CD8-positive, alpha-beta memory T cell (primary cell): ENCODE results near the gene SASS6. TPM values are rescaled to one million over a fixed set of nuclear protein-coding genes. Genes with fewer than 3 reads are reported as not detected.

ENCODE experiments used
- CTCF ChIA-PET: fragments of 350-600 bp; sonication (Branson Sonifier 250); formaldehyde crosslinking; loops from one replicate; lab custom pipeline; 2021; ENCODE audit warnings: antibody characterized with exemption; lab: Charles Lee
- POLR2A ChIA-PET: fragments of 350-600 bp; sonication (Branson Sonifier 250); formaldehyde crosslinking; loops from one replicate; lab custom pipeline; 2021; ENCODE audit warnings: antibody characterized with exemption; lab: Charles Lee
- DNase-seq, 5 donors: peaks; one replicate each; pipeline versions ENCODE4 v3.0.0 to v3.0.0-alpha.2; 2020 to 2022; ENCODE audit warnings: mixed read lengths in 1 of 5
- H3K27ac ChIP-seq: one replicate; pipeline ENCODE4 v1.7.0; 2013; ENCODE audit warnings: low read depth, mild to moderate bottlenecking, low read length, moderate library complexity
- H3K27me3 ChIP-seq: 2 replicates; pipeline ENCODE4 v1.7.0; 2013; ENCODE audit warnings: low read length, mild to moderate bottlenecking; ENCODE audit not compliant: insufficient read depth, poor library complexity, severe bottlenecking
- H3K36me3 ChIP-seq: 2 replicates; pipeline ENCODE4 v1.7.0; 2013; ENCODE audit warnings: mild to moderate bottlenecking, low read length, moderate library complexity; ENCODE audit not compliant: insufficient read depth
- H3K4me1 ChIP-seq: 2 replicates; pipeline ENCODE4 v1.7.0; 2013; ENCODE audit warnings: mild to moderate bottlenecking, low read length, moderate library complexity; ENCODE audit not compliant: insufficient read depth
- H3K4me3 ChIP-seq: 2 replicates; pipeline ENCODE4 v1.7.0; 2013; ENCODE audit warnings: mild to moderate bottlenecking, low read length
- H3K9me3 ChIP-seq: 2 replicates; pipeline ENCODE4 v1.7.0; 2013; ENCODE audit warnings: mild to moderate bottlenecking, low read length
- H3K27ac Mint-ChIP-seq, 8 donors: one replicate each; pipeline ENCODE4 v1.8.0; 2020 to 2021; ENCODE audit warnings: mixed read lengths in 8 of 8, mild to moderate bottlenecking in 6 of 8, inconsistent platforms in 3 of 8, moderate library complexity in 3 of 8
- H3K27me3 Mint-ChIP-seq, 2 donors: one replicate each; pipeline ENCODE4 v1.8.0; 2020 to 2021; ENCODE audit warnings: mixed read lengths in 2 of 2, mild to moderate bottlenecking in 1 of 2, moderate library complexity in 1 of 2
- H3K36me3 Mint-ChIP-seq, 3 donors: one replicate each; pipeline ENCODE4 v1.8.0; 2020 to 2021; ENCODE audit warnings: mixed read lengths in 3 of 3, inconsistent platforms in 1 of 3, mild to moderate bottlenecking in 1 of 3
- H3K4me1 Mint-ChIP-seq, 3 donors: one replicate each; pipeline ENCODE4 v1.8.0; 2020 to 2021; ENCODE audit warnings: mixed read lengths in 3 of 3, inconsistent platforms in 1 of 3, mild to moderate bottlenecking in 1 of 3
- H3K4me3 Mint-ChIP-seq, 7 donors: one replicate each; pipeline ENCODE4 v1.8.0; 2020 to 2021; ENCODE audit warnings: mixed read lengths in 7 of 7, mild to moderate bottlenecking in 6 of 7, moderate library complexity in 4 of 7, inconsistent platforms in 2 of 7
- H3K9me3 Mint-ChIP-seq, 5 donors: one replicate each; pipeline ENCODE4 v1.8.0; 2020 to 2022; ENCODE audit warnings: mixed read lengths in 5 of 5, mild to moderate bottlenecking in 3 of 5, moderate library complexity in 2 of 5, inconsistent platforms in 1 of 5
- polyA plus RNA-seq: library from polyadenylated mRNA; unstranded; fragments of 300-500 nt; fragmentation: Illumina TruSeq; gene quantifications from one replicate; pipeline ENCODE4 v1.2.3, GENCODE V29; 2021
- total RNA-seq, 2 experiments: library from RNA; stranded (reverse); gene quantifications; one replicate each; pipeline ENCODE4 v1.2.3, GENCODE V29; 2021

The SASS6 gene
- total RNA-seq = 10 to 100 TPM; 12.6 to 13.1 TPM
- polyA plus RNA-seq = 2.0 TPM

DNA sequence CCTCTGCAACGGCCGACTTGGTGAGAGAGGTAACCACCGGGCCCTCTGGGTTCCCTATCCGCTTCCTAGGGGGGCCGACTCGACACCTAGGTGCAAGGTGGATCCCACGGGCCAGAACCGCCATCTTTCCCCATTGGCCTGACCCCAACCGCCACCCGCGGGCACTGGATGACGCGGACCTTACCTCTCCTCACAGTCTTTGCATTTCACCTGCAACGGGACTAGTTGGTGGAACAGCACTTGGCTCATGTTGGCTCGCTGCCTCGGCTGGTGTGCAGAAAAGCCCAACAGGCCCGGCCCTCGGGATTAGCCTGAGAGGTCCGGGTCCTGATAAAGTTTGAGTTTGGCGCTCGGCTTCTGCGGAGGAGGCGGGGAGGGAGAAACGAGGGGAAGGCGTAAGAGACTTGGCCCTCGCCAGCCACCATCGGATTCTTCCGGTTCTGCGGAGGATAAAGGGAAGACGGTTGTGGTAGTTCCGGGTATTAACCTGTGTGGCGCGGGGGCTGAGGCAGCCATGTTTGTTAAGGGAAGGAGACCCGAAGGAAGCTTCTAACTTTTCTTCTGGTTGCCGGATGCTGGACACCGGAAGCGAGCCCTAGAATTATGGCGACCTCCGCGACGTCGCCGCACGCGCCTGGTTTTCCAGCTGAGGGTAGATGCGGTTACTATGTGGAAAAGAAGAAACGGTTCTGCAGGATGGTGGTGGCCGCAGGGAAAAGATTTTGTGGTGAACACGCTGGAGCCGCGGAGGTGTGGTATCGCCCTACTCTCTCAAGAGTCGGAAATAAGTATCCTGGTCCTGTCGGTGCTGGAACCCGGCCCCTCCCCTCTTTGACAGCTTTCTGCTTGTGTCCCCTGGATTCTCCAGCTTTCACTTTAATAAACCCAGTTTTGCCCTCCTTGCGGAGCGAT, at the start of gene SASS6, which contains the start of gene TRMT13:
Gene SASS6 (minus strand): TSS at position 365 of the 912 bp plus-strand sequence. CDS start 116 bp downstream, at position 249.
Gene TRMT13 (plus strand): TSS at position 598 of the 912 bp plus-strand sequence. CDS start 6 bp downstream, at position 604.
- POLR2A ChIA-PET = interaction anchor here (0.8 to 1.8 kb wide), 4 partner anchors 90 to 246 kb away, joined by 3 to 7 read pairs (median 4); partner anchors contain the start of gene RTCA
- Mint-ChIP-seq H3K27ac (peak within 1 kb of the TSS; percentile 85 to 99 (median 96)), H3K4me1 (peaks cover 37 to 56% (median 46%) of the 10 kb centered on the region in 3 donors), H3K27me3 (no peaks in the 10 kb centered on the region), H3K9me3 (no peaks in the 10 kb centered on the region), H3K4me3 (peak within 1 kb of the TSS; percentile 95 to 100 (median 98)), H3K36me3 (peaks cover 0 to 26% (median 1%) of the 10 kb centered on the region in 3 donors)
- H3K27me3 ChIP-seq = no peaks in the 10 kb centered on the region
- H3K27ac ChIP-seq = peak within 1 kb of the TSS; percentile 71
- CTCF ChIA-PET = interaction anchor here (0.9 to 1.1 kb wide), 3 partner anchors 102 to 326 kb away, joined by 3 read pairs; partner anchors contain the start of gene SLC35A3
- H3K4me1 ChIP-seq = peaks cover 26% of the 10 kb centered on the region
- peak within 1 kb of the TSS; percentile 98 for H3K4me3 ChIP-seq
- peaks cover 6% of the 10 kb centered on the region for H3K36me3 ChIP-seq
- no peaks in the 10 kb centered on the region for H3K9me3 ChIP-seq
- DNase-seq = peak; percentile 91 to 96 (median 93)

- Mint-ChIP-seq H3K9me3 (no peaks in the 10 kb centered on the region), H3K27me3 (peaks cover 0 to 1% of the 10 kb centered on the region in 2 donors), H3K27ac (peak within 1 kb of the TSS in 2 of 8 donors; percentile 18 to 73), H3K36me3 (peaks cover 0 to 9% (median 0%) of the 10 kb centered on the region in 3 donors), H3K4me1 (no peaks in the 10 kb centered on the region), H3K4me3 (no peak within 1 kb of the TSS)
- CTCF ChIA-PET = no interaction called here
- no peak within 1 kb of the TSS for H3K4me3 ChIP-seq
- H3K9me3 ChIP-seq = no peaks in the 10 kb centered on the region
- POLR2A ChIA-PET = no interaction called here
- no peak within 1 kb of the TSS for H3K27ac ChIP-seq
- no peaks in the 10 kb centered on the region for H3K27me3 ChIP-seq
- no peak for DNase-seq
- H3K4me1 ChIP-seq = no peaks in the 10 kb centered on the region
- no peaks in the 10 kb centered on the region for H3K36me3 ChIP-seq
Observed at GRCh38 chr1:100178091-100178490, 45.4 kb upstream of the SASS6 start, which contains the start of gene LRRC39. LRRC39 (minus strand) TSS chr1:100178256; CDS start chr1:100168516, 9,740 bp downstream.

GRCh38 chr1:100177295-100178041, 44.7 kb upstream of the SASS6 start:
- no peaks in the 10 kb centered on the region for H3K4me1 Mint-ChIP-seq
- no peaks in the 10 kb centered on the region for H3K4me1 ChIP-seq
- no peak overlapping the region for H3K4me3 Mint-ChIP-seq
- peaks cover 0 to 1% of the 10 kb centered on the region in 2 donors for H3K27me3 Mint-ChIP-seq
- no peaks in the 10 kb centered on the region for H3K36me3 ChIP-seq
- CTCF ChIA-PET = no interaction called here
- H3K27ac Mint-ChIP-seq = no peak overlapping the region
- H3K9me3 ChIP-seq = no peaks in the 10 kb centered on the region
- H3K36me3 Mint-ChIP-seq = peaks cover 0 to 9% (median 0%) of the 10 kb centered on the region in 3 donors
- H3K27me3 ChIP-seq = no peaks in the 10 kb centered on the region
- DNase-seq = no peak
- no peak overlapping the region for H3K4me3 ChIP-seq
- H3K9me3 Mint-ChIP-seq = no peaks in the 10 kb centered on the region
- POLR2A ChIA-PET = no interaction called here
- H3K27ac ChIP-seq = no peak overlapping the region

- Mint-ChIP-seq H3K27me3 (peaks cover 4 to 5% of the 10 kb centered on the region in 2 donors), H3K36me3 (peaks cover 0 to 21% (median 2%) of the 10 kb centered on the region in 3 donors), H3K4me1 (no peaks in the 10 kb centered on the region), H3K4me3 (no peak overlapping the region), H3K27ac (no peak overlapping the region), H3K9me3 (no peaks in the 10 kb centered on the region)
- no peak for DNase-seq
- no peaks in the 10 kb centered on the region for H3K9me3 ChIP-seq
- POLR2A ChIA-PET = no interaction called here
- no peaks in the 10 kb centered on the region for H3K36me3 ChIP-seq
- H3K27me3 ChIP-seq = no peaks in the 10 kb centered on the region
- CTCF ChIA-PET = no interaction called here
- no peak overlapping the region for H3K27ac ChIP-seq
- no peak overlapping the region for H3K4me3 ChIP-seq
- H3K4me1 ChIP-seq = no peaks in the 10 kb centered on the region
Observed at GRCh38 chr1:100168051-100168450, 35.3 kb upstream of the SASS6 start.

DNA sequence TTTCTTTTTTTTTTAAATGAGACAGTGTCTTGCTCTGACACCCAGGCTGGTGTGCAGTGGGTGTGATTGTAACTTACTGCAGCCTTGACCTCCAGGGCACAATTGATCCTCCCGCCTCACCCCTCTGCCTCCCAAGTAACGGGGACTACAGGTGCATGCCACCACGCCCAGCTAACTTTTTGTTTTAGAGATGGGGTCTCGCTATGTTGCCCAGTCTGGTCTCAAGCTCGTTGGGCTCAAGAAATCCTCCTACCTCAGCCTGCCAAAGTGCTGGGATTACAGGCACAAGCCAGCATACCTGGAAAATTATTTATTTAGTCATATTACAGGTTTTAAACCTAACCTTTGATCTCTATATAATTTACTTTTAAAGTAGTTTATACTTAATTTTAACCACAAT, 32.0 kb upstream of the SASS6 start:
- no peak overlapping the region for H3K27ac Mint-ChIP-seq
- H3K27me3 ChIP-seq = no peaks in the 10 kb centered on the region
- no peaks in the 10 kb centered on the region for H3K36me3 ChIP-seq
- POLR2A ChIA-PET = no interaction called here
- no peaks in the 10 kb centered on the region for H3K4me1 Mint-ChIP-seq
- no peaks in the 10 kb centered on the region for H3K4me1 ChIP-seq
- peaks cover 0 to 16% (median 2%) of the 10 kb centered on the region in 3 donors for H3K36me3 Mint-ChIP-seq
- H3K4me3 Mint-ChIP-seq = no peak overlapping the region
- H3K4me3 ChIP-seq = no peak overlapping the region
- no peak overlapping the region for H3K27ac ChIP-seq
- peaks cover 0 to 3% of the 10 kb centered on the region in 2 donors for H3K27me3 Mint-ChIP-seq
- H3K9me3 ChIP-seq = no peaks in the 10 kb centered on the region
- CTCF ChIA-PET = no interaction called here
- DNase-seq = no peak
- no peaks in the 10 kb centered on the region for H3K9me3 Mint-ChIP-seq

DNA sequence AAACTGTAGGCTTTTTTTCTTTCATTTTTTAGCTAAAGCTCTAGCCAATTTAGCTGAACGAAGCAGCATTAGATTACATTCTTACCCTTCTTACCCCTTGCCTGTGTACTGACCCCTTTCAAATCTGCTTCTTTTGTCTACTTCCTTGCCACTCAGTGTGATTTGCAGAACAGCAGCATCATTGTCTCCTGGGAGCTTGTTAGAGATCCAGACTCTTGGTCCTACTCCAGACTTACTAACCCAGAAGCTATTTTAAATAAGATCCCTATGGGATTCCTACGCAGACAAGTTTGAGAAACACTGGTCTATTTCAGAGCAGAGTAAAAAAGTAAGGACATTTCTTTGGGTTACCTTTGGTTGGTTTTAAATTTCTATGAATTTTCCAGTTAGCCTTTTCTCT, 31.5 kb upstream of the SASS6 start:
- Mint-ChIP-seq H3K36me3 (peaks cover 0 to 16% (median 2%) of the 10 kb centered on the region in 3 donors), H3K27me3 (peaks cover 0 to 3% of the 10 kb centered on the region in 2 donors), H3K4me1 (no peaks in the 10 kb centered on the region), H3K27ac (no peak overlapping the region), H3K9me3 (no peaks in the 10 kb centered on the region), H3K4me3 (no peak overlapping the region)
- Histone ChIP-seq H3K27ac (no peak overlapping the region), H3K9me3 (no peaks in the 10 kb centered on the region), H3K4me1 (no peaks in the 10 kb centered on the region), H3K36me3 (no peaks in the 10 kb centered on the region), H3K27me3 (no peaks in the 10 kb centered on the region), H3K4me3 (no peak overlapping the region)
- no peak for DNase-seq
- CTCF ChIA-PET = no interaction called here
- POLR2A ChIA-PET = no interaction called here

- H3K4me1 ChIP-seq = no peaks in the 10 kb centered on the region
- CTCF ChIA-PET = no interaction called here
- H3K4me3 Mint-ChIP-seq = no peak overlapping the region
- no peaks in the 10 kb centered on the region for H3K27me3 ChIP-seq
- POLR2A ChIA-PET = no interaction called here
- no peaks in the 10 kb centered on the region for H3K4me1 Mint-ChIP-seq
- no peaks in the 10 kb centered on the region for H3K9me3 Mint-ChIP-seq
- H3K9me3 ChIP-seq = no peaks in the 10 kb centered on the region
- DNase-seq = no peak
- no peaks in the 10 kb centered on the region for H3K36me3 ChIP-seq
- H3K36me3 Mint-ChIP-seq = peaks cover 0 to 13% (median 0%) of the 10 kb centered on the region in 3 donors
- H3K27me3 Mint-ChIP-seq = peaks cover 0 to 3% of the 10 kb centered on the region in 2 donors
- H3K27ac ChIP-seq = no peak overlapping the region
- no peak overlapping the region for H3K4me3 ChIP-seq
- no peak overlapping the region for H3K27ac Mint-ChIP-seq
Observed at GRCh38 chr1:100162881-100163280, 30.2 kb upstream of the SASS6 start.
